ENCODE data around the gene ANGEL2. TPM values are rescaled to one million over a fixed set of nuclear protein-coding genes. Genes with fewer than 3 reads are reported as not detected.

Gene ANGEL2
- total RNA-seq, 1 experiment from 2014 or later, result 34.8 TPM

DNA sequence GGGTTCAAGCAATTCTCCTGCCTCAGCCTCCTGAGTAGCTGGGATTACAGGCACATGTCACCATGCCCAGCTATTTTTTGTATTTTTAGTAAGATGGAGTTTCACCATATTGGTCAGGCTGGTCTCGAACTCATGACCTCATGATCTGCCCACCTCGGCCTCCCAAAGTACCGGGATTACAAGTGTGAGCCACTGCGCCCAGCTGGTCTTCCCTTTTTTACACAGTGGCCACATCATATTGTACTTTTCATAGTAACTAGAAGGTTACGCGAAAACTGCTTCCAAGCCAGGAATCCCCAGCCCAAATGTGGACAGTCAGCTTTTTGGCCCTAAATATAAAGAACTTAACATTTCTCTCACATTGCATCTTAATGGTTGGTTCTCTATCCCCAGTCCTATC, 61.2 kb downstream of the ANGEL2 start:
- no peaks in the 10 kb centered on the region for H3K4me1 ChIP-seq (ENCODE audit: control insufficient read depth, insufficient read depth, low read length)
- CTCF ChIA-PET, result no interaction called here
- in situ Hi-C loops (cut with HindIII; ENCODE audit: low pct_unique_long_range_greater_than_20kb, low sequenced_read_pairs) (no loop called here), intact Hi-C loops (cut with micrococcal nuclease; ENCODE audit: unreplicated experiment) (no loop called here)
- peaks cover 5% of the 10 kb centered on the region; the same call in 1 of the 2 replicates for H3K27me3 ChIP-seq (ENCODE audit: control insufficient read depth, insufficient read depth, low read length)
- ATAC-seq, result no peak
- no peak overlapping the region for H3K4me3 ChIP-seq (ENCODE audit: low read depth in 2 of 2, low read length in 2 of 2)
- no peak overlapping the region for H3K27ac ChIP-seq (ENCODE audit: low read length)
- no peak for DNase-seq (ENCODE audit: low read depth, low spot score)
- BruUV-seq (replicated peaks), result no TSS peak
- POLR2A ChIA-PET, result no interaction called here
- no peaks in the 10 kb centered on the region for H3K9me3 ChIP-seq (ENCODE audit: control insufficient read depth, insufficient read depth, low read depth, low read length)
- TF ChIP-seq TCF7L2 (IDR thresholded peaks at IDR 0.05; ENCODE audit: low read depth, low read length) (no peak), SIN3A (IDR thresholded peaks at IDR 0.05; ENCODE audit: borderline replicate concordance, insufficient read depth, low read depth, low read length) (no peak), POLR2AphosphoS5 (IDR thresholded peaks at IDR 0.05; ENCODE audit: low read depth, low read length) (no peak)
- no peaks in the 10 kb centered on the region for H3K36me3 ChIP-seq (ENCODE audit: control insufficient read depth, insufficient read depth, low read length)

DNA sequence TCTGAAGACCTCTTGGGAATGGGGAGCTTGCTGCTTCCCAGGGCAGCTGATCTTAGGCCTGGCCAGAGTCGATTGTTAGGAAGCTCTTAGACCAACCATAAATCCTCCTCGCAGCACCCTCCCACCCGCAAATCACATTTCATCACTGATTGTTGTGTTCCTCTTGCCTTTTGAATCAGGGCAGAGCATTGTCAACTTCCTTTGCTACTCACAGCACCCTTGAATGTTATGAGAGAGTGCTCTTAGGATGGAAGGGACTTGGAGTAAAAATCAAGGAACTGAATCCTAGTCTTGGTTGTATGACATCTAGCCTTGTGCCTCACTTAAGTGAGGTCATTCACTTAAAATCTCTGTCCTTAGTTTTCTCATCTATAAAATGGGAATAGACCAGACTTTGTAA, 62.3 kb downstream of the ANGEL2 start:
- ChIA-PET CTCF (interaction anchor here (0.6 kb wide), 1 partner anchor 286 kb away, joined by 5 read pairs; no protein-coding TSS in a partner anchor), POLR2A (no interaction called here)
- Histone ChIP-seq H3K4me1 (ENCODE audit: control insufficient read depth, insufficient read depth, low read length) (no peaks in the 10 kb centered on the region), H3K36me3 (ENCODE audit: control insufficient read depth, insufficient read depth, low read length) (no peaks in the 10 kb centered on the region), H3K27ac (ENCODE audit: low read length) (no peak overlapping the region), H3K27me3 (ENCODE audit: control insufficient read depth, insufficient read depth, low read length) (peaks cover 5% of the 10 kb centered on the region; the same call in 1 of the 2 replicates), H3K4me3 (ENCODE audit: low read depth in 2 of 2, low read length in 2 of 2) (no peak overlapping the region), H3K9me3 (ENCODE audit: control insufficient read depth, insufficient read depth, low read depth, low read length) (no peaks in the 10 kb centered on the region)
- in situ Hi-C loops (cut with HindIII; ENCODE audit: low pct_unique_long_range_greater_than_20kb, low sequenced_read_pairs), result no loop called here
- intact Hi-C loops (cut with micrococcal nuclease; ENCODE audit: unreplicated experiment), result no loop called here
- ATAC-seq (no peak), DNase-seq (ENCODE audit: low read depth, low spot score) (no peak)
- no TSS peak for BruUV-seq (replicated peaks)
- TF ChIP-seq, protein P1, sequence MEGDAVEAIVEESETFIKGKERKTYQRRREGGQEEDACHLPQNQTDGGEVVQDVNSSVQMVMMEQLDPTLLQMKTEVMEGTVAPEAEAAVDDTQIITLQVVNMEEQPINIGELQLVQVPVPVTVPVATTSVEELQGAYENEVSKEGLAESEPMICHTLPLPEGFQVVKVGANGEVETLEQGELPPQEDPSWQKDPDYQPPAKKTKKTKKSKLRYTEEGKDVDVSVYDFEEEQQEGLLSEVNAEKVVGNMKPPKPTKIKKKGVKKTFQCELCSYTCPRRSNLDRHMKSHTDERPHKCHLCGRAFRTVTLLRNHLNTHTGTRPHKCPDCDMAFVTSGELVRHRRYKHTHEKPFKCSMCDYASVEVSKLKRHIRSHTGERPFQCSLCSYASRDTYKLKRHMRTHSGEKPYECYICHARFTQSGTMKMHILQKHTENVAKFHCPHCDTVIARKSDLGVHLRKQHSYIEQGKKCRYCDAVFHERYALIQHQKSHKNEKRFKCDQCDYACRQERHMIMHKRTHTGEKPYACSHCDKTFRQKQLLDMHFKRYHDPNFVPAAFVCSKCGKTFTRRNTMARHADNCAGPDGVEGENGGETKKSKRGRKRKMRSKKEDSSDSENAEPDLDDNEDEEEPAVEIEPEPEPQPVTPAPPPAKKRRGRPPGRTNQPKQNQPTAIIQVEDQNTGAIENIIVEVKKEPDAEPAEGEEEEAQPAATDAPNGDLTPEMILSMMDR (IDR thresholded peaks at IDR 0.05), result no peak
- TF ChIP-seq TCF7L2 (IDR thresholded peaks at IDR 0.05; ENCODE audit: low read depth, low read length) (no peak), POLR2AphosphoS5 (IDR thresholded peaks at IDR 0.05; ENCODE audit: low read depth, low read length) (no peak), SIN3A (IDR thresholded peaks at IDR 0.05; ENCODE audit: borderline replicate concordance, insufficient read depth, low read depth, low read length) (no peak)
- TF ChIP-seq, protein P2, sequence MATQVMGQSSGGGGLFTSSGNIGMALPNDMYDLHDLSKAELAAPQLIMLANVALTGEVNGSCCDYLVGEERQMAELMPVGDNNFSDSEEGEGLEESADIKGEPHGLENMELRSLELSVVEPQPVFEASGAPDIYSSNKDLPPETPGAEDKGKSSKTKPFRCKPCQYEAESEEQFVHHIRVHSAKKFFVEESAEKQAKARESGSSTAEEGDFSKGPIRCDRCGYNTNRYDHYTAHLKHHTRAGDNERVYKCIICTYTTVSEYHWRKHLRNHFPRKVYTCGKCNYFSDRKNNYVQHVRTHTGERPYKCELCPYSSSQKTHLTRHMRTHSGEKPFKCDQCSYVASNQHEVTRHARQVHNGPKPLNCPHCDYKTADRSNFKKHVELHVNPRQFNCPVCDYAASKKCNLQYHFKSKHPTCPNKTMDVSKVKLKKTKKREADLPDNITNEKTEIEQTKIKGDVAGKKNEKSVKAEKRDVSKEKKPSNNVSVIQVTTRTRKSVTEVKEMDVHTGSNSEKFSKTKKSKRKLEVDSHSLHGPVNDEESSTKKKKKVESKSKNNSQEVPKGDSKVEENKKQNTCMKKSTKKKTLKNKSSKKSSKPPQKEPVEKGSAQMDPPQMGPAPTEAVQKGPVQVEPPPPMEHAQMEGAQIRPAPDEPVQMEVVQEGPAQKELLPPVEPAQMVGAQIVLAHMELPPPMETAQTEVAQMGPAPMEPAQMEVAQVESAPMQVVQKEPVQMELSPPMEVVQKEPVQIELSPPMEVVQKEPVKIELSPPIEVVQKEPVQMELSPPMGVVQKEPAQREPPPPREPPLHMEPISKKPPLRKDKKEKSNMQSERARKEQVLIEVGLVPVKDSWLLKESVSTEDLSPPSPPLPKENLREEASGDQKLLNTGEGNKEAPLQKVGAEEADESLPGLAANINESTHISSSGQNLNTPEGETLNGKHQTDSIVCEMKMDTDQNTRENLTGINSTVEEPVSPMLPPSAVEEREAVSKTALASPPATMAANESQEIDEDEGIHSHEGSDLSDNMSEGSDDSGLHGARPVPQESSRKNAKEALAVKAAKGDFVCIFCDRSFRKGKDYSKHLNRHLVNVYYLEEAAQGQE (IDR thresholded peaks at IDR 0.05; ENCODE audit: insufficient read depth in 1 of 2, low read depth in 2 of 2, low read length in 1 of 2), result no peak

DNA sequence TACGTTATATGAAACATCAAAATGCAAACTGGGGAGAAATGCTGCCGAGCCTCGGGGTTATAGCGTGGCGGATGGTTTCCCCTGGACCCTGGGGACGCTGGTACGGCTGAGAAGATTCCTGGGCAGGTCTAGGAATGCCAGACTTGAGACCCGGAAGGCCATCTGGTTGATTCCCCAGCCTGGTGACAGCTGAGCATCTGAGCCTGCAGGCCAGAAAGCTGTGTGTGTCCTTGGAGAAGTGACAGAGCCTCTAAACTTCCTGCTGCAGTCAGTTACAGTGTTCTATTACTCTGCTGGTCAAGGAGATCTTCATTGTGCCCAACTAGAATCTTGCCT, 63.1 kb downstream of the ANGEL2 start:
- CTCF ChIA-PET, result no interaction called here
- ATAC-seq (no peak), DNase-seq (ENCODE audit: low read depth, low spot score) (no peak)
- H3K4me1 ChIP-seq (ENCODE audit: control insufficient read depth, insufficient read depth, low read length), result no peaks in the 10 kb centered on the region
- TF ChIP-seq, protein P2 (IDR thresholded peaks at IDR 0.05; ENCODE audit: insufficient read depth in 1 of 2, low read depth in 2 of 2, low read length in 1 of 2), result no peak
- TF ChIP-seq, protein P1 (IDR thresholded peaks at IDR 0.05), result no peak
- no peak overlapping the region for H3K27ac ChIP-seq (ENCODE audit: low read length)
- H3K4me3 ChIP-seq (ENCODE audit: low read depth in 2 of 2, low read length in 2 of 2), result no peak overlapping the region
- intact Hi-C loops (cut with micrococcal nuclease; ENCODE audit: unreplicated experiment), result no loop called here
- BruUV-seq (replicated peaks), result no TSS peak
- H3K36me3 ChIP-seq (ENCODE audit: control insufficient read depth, insufficient read depth, low read length), result no peaks in the 10 kb centered on the region
- peaks cover 5% of the 10 kb centered on the region; the same call in 1 of the 2 replicates for H3K27me3 ChIP-seq (ENCODE audit: control insufficient read depth, insufficient read depth, low read length)
- POLR2A ChIA-PET, result no interaction called here
- H3K9me3 ChIP-seq (ENCODE audit: control insufficient read depth, insufficient read depth, low read depth, low read length), result no peaks in the 10 kb centered on the region
- in situ Hi-C loops (cut with HindIII; ENCODE audit: low pct_unique_long_range_greater_than_20kb, low sequenced_read_pairs), result no loop called here

Measured in Panc1 (cell line).